Amniotic epithelial cell (primary cell): ENCODE data around the gene DNAJB1.
A peak's percentile ranks its signal among the peaks of the same experiment; 100 is the strongest.
"Not testable (repeated sequence)": the region's sequence is repeated elsewhere in the genome, so short reads cannot be mapped to it uniquely, and the experiment has no call there.

Experiments
- DNase-seq: peaks from one replicate; pipeline ENCODE4 v3.0.0-alpha.2; 2010; ENCODE audit warnings: low read depth

DNAJB1 gene

GRCh38 chr19:14553042-14553938 lies 35.1 kb upstream of the DNAJB1 start:
- DNase-seq, result no peak

DNA sequence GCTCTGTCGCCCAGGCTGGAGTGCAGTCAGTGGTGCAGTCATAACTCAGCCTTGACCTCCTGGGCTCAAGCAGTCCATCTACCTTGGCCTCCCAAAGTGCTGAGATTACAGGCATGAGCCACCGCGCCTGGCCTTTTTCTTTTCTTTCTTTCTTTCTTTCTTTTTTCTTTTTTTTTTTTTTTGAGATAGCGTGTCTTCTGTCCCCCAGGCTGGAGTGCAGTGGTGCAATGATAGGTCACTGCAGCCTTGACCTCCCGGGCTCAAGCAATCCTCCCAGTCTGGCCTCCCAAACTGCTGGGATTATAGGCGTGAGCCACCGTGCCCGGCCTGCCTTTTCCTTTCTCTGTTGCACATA lies 33.8 kb upstream of the DNAJB1 start:
- DNase-seq, result not testable (repeated sequence)

- DNase-seq, result peak; percentile 73
Measured at GRCh38 chr19:14551134-14552005, 33.2 kb upstream of the DNAJB1 start.

- DNase-seq, result peak; percentile 56
Measured at GRCh38 chr19:14550201-14550754, 32.1 kb upstream of the DNAJB1 start.

DNA sequence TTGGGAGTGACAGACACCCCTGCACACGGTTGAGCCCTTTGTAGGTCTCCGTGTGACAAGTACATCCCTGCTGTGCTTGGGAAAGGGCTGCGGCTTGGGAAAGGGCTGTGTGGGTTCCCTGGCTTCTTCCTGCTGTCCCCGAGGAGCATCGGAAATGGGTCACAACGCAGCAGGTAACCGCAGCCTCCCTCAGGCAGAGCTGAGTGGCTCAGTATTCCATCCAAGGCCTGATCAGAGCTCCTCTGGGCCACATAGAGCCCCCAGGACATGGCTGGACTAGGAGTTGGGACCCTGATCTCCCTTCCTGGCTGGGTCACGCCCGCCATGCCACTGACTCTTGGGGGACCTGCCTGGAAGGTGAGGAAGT lies 27.5 kb upstream of the DNAJB1 start:
- no peak for DNase-seq

GRCh38 chr19:14544977-14545715 lies 26.9 kb upstream of the DNAJB1 start:
- no peak for DNase-seq

GRCh38 chr19:14544047-14544446 lies 25.9 kb upstream of the DNAJB1 start:
- no peak for DNase-seq

GRCh38 chr19:14542711-14543328 lies 24.6 kb upstream of the DNAJB1 start:
- DNase-seq, result no peak

GRCh38 chr19:14541979-14542378 lies 23.8 kb upstream of the DNAJB1 start:
- DNase-seq, result not testable (repeated sequence)

GRCh38 chr19:14540741-14541525 lies 22.7 kb upstream of the DNAJB1 start:
- no peak for DNase-seq

DNA sequence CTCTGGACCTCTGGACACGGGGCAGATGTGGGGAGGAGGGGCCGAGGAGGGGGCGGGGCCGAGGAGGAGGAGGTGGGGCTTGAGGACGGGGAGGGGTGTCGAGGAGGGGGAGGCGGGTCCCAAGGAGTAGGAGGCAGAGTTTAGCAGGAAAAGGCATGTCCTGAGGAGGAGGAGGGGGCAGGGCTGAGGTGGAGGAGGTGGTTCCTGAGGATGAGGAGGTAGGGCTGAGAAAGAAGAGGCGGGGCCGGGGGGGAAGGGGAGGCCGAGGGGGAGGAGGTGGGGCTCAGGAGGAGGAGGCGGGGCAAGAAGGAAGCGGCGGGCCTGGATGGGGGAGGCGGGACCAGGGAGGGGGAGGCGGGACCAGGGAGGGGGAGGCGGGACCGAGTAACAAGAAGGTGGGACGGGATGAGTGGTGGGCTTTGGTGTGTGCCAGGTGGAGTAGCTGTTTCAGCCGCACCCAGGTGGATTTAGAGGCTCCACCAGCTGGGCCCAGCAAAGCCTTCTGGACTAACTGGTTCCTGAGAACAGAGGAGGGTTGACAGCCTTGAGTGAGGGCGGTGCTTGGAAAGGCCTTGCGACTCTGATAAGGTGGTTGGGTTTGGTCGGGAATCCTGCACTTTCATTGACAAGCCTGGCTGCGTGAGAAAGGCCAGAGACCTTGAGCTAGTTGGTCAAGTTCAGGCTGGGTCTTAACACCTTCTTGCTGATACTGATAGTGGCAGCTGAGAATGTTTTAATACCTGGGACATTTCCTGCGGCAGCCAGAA lies 18.9 kb upstream of the DNAJB1 start:
- peak; percentile 94 for DNase-seq

DNA sequence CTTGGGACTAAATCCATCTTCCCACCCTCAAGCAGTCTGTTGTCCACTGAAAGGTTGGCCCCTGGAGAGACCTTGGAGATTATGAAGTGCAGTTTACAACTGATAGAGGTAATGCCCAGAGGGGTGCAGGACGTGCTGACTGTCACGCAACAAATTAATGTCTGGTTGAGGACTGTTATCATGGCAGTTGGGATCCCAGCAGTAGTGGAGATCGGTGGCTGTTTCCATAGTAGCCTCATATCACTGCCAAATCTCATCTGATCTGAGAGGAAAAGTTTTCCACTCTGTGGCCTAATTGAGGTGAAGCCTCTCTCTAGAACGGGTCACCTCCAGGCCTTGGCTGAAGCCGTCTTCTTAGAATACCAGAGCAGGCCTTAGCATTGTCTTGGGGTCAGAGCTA lies 15.3 kb upstream of the DNAJB1 start:
- DNase-seq, result no peak

DNA sequence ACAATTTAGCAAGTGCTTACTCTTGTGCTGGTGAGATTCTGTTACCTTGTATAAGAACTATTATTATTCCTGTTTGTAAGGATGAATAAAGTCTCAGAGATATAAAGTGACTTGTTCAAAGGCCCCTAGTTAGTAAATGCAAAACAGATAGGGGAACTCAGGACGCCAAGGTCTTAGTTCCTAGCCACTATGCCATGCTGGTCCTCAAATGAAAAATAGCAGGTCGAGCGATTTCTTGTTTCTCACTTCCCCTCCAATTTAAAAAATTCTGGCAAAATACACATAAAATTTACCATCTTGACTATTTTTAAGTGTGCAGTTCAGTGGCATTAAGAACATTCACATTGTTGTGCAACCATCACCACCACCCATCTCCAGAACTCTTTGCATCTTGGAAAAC lies 12.3 kb upstream of the DNAJB1 start:
- no peak for DNase-seq

DNA sequence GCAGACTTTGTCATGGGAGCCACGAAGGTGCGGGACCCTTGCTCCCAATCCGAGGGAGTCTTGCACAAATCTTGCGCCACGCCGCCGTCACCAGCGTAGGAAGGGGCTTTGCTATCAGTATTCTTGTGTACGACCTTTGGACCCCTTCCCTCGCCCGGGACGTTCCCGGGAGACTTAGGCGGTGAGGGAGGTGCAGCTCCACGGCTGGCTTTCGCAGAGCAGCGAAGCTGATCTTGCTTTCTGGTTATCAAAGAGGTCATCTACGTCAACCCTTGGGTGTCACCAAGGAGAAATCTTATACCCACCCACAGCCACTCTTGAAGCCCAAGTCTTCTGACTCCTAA lies 11.8 kb upstream of the DNAJB1 start:
- DNase-seq, result no peak

GRCh38 chr19:14529254-14530004 lies 11.2 kb upstream of the DNAJB1 start, which contains the start of gene TECR:
Gene TECR, plus strand, starts transcription at chr19:14529594. Its CDS starts 103 bp downstream, at chr19:14529697.
- DNase-seq, result peak; percentile 100

- DNase-seq, result no peak
Measured at GRCh38 chr19:14528419-14529253, 10.4 kb upstream of the DNAJB1 start.

GRCh38 chr19:14526423-14526822 lies 8.2 kb upstream of the DNAJB1 start:
- no peak for DNase-seq

GRCh38 chr19:14525729-14526128 lies 7.5 kb upstream of the DNAJB1 start:
- no peak for DNase-seq
